NCI-H146 treated with DMSO at 0.1 percent for 48 hours (cell line): ENCODE data around the gene DLK2.
"Not testable (repeated sequence)": the region's sequence is repeated elsewhere in the genome, so short reads cannot be mapped to it uniquely, and the experiment has no call there.

Source experiments
- DNase-seq: peaks from one replicate; lab custom pipeline; 2025; ENCODE audit not compliant: unreplicated experiment; lab: John Stamatoyannopoulos, UW

The DLK2 gene

GRCh38 chr6:43428874-43429273, 26.5 kb downstream of the DLK2 start:
- DNase-seq = no peak

DNA sequence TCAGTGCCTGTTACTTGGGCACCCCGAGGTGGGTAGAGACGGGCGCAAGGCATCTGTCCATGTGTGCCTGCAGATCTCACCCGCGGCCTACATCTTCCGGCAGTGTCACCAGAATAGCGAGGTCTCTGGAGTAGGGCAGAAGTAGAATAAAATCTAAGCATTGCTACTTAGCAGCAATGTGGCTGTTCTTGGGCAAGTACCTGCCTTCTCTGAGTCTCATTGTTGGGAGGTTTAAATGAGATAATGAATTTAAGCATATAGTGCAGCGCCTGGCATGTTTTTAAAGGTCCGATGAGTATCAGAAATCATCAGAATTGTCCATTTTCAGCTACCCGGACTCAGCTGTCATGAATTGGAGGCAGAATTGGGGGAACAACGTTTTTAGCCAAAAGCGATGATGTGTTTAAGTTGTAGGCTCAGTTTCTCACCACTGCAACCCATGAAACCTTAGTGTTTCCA, 27.2 kb downstream of the DLK2 start:
- DNase-seq = peak; percentile 75

DNA sequence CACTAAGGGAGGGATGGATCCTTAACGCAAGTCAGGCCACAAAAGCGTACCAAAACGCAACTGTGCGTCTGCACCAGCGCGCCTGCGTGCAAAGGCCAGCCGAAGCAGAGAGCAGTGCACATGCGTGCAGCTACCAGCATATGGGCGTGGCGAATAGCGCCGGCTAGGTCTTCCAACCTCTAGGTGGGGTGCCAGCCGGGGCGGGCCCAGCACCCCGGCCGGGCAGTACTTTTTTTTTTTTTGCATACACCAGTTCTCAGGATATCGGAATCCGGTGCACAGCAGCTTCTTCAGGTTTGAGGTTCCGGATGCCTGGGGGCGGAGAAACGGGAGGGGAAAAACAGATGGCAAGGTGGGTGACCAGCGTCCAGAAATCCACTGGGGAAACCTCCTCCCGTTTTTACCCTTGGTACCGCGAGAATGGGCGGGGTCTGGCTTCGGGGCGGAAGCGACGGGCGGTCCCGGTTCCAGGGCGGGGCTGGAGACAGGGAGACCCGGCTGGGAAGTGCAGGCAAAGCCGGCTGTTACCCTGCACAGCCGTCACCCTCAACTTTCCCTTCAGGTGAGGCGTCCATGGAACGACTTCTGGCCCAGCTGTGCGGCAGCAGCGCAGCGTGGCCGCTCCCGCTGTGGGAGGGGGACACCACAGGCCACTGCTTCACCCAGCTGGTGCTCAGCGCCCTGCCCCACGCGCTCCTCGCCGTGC, 27.8 kb downstream of the DLK2 start, which contains the start of gene ABCC10:
TSS of gene ABCC10 (plus strand) at position 136 of the 706 bp plus-strand sequence. CDS start at position 574, 438 bp downstream.
- peak; percentile 95 for DNase-seq

- DNase-seq = no peak
Measured at GRCh38 chr6:43426928-43427405, 28.4 kb downstream of the DLK2 start.

DNA sequence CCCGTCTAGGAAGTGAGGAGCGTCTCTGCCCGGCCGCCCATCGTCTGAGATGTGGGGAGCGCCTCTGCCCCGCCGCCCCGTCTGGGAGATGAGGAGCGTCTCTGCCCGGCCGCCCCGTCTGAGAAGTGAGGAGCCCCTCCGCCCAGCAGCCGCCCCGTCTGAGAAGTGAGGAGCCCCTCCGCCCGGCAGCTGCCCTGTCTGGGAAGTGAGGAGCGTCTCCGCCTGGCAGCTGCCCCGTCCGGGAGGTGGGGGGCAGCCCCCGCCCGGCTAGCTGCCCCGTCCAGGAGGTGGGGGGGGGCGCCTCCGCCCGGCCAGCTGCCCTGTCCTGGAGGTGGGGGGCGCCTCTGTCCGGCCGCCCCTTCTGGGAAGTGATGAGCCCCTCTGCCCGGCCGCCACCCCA, 30.3 kb downstream of the DLK2 start:
- not testable (repeated sequence) for DNase-seq

DNA sequence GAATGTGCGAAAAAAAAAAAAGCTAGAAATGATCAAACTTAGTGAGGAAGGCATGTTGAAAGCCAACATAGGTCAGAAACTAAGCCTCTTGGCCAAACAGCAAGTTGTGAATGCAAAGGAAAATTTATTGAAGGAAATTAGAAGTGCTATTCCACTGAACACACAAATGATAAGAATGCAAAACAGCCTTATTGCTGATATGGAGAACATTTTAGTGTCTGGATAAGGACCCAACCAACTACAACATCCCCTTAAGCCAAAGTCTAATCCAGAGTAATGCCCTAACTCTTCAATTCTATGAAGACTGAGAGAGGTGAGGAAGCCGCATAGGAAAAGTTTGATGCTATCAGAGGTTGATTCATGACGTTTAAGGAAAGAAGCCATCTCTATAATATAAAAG, 33.5 kb downstream of the DLK2 start:
- no peak for DNase-seq

- no peak for DNase-seq
Measured at GRCh38 chr6:43420012-43420709, 35.2 kb downstream of the DLK2 start.

- no peak for DNase-seq
Measured at GRCh38 chr6:43416935-43417334, 38.4 kb downstream of the DLK2 start.

DNA sequence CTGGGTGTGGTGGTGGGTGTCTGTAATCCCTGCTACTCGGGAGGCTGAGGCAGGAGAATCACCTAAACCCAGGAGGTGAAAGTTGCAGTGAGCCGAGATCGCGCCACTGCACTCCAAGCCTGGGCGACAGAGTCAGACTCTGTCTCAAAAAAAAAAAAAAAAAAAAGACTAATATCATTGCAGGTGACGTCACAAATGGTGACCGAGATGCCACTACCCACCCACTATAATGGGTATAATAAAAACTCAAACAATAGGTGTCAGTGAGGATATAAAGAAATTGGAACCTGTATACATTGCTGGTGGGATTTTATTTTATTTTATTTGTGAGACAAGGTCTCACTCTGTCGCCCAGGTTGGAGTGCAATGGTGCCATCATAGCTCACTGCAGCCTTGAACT, 40.1 kb downstream of the DLK2 start:
- DNase-seq = not testable (repeated sequence)

- no peak for DNase-seq
Measured at GRCh38 chr6:43413002-43413401, 42.3 kb downstream of the DLK2 start.

GRCh38 chr6:43412541-43412940, 42.8 kb downstream of the DLK2 start:
- no peak for DNase-seq

- DNase-seq = not testable (repeated sequence)
Measured at GRCh38 chr6:43410776-43411175, 44.6 kb downstream of the DLK2 start.

GRCh38 chr6:43408259-43408658, 47.1 kb downstream of the DLK2 start:
- DNase-seq = no peak

- no peak for DNase-seq
Measured at GRCh38 chr6:43407296-43407695, 48.1 kb downstream of the DLK2 start.

DNA sequence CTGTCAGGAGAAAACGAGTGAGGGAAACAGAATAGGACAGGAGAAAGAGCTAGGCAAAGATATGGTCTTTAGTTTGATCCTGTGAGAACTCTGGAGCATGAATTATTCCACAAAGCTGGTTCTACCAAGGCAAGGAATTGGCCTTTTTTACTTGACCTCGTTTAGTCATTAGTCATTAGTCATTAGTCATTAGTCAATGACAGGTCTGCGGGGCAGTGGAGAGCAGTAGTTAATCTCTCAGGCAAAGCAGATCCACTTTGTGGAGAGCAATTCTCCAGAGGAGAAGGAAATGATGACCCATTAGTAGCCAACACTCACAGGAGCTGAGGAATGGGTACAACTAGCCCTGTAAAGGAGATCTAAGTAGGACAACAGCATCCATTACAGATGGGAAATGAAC, 50.0 kb downstream of the DLK2 start:
- DNase-seq = no peak

GRCh38 chr6:43402820-43403219, 52.5 kb downstream of the DLK2 start:
- DNase-seq = no peak

DNA sequence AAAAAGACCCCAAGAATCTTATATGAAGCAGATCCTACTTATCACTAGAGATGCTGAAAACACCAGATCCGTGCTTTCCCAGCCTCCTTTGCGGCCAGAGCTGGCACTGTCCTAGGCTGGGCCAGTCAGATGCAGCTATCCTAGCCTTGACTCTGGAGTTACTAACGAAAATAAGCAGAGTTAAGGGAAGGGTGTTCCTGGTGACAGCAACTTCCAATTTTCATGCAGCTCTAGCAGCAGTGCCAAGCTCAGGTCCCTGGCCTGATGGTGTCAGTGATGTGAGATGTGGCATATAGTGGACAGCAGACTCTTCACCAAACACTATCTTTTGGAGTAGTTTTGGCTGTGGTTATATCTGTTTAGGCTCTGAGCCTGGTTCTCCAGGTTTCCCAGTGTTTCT, 53.6 kb downstream of the DLK2 start:
- no peak for DNase-seq
